ENCODE measurements around the gene ALG14.
"Not testable (repeated sequence)": the region's sequence is repeated elsewhere in the genome, so short reads cannot be mapped to it uniquely, and the experiment has no call there.

The ALG14 gene

DNA sequence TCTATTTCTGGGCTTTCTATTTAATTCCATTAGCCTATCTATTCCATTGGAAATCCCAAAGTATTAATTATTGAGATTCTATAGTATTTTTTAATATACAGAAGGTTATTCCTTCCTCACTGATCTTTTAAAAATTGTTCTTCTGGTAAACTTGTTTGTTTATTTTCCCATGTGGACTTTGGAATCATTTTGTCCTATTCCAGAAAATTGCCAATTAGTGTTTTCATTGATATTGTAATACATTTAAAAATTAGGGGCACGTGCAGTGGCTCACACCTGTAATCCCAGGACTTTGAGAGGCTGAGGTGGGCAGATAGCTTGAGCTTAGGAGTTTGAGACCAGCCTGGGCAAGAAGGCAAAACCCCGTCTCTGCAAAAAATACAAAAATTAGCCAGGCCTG, 36.0 kb upstream of the ALG14 start:
- Histone ChIP-seq H3K4me2 (ENCODE audit: low read length) (no peak overlapping the region), H3K9ac (ENCODE audit: low read depth, low read length) (no peak overlapping the region), H3K4me3 (ENCODE audit: low read length) (no peak overlapping the region), H3K4me1 (ENCODE audit: control insufficient read depth, insufficient read depth, low read length) (no peaks in the 10 kb centered on the region), H3K9me3 (replicated peaks; ENCODE audit: low read length) (no peaks in the 10 kb centered on the region), H3K36me3 (ENCODE audit: insufficient read depth, low read length) (no peaks in the 10 kb centered on the region), H3K27me3 (ENCODE audit: control insufficient read depth, insufficient read depth, low read length) (peaks cover 12% of the 10 kb centered on the region)

DNA sequence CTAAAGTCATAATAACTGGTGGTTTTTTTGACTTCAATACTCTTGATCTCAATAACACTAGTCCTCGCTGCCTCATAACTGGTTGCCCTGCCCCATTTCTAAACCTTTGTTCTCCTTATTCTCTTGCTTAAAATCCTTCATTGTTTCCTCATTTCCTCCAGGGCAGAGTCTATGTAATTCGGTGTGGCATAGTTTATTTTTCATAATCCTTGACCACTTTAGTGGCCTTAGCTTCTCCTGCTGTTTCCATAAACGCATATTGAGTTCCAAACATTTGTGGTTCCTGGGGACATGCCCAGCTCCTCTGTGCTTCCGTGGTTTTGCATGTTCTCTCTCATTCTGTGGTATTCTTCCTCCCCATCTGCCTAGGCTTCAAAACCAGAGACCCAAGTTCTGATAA, 25.4 kb upstream of the ALG14 start:
- no peak overlapping the region for H3K4me3 ChIP-seq (ENCODE audit: low read length)
- H3K9me3 ChIP-seq (replicated peaks; ENCODE audit: low read length) = no peaks in the 10 kb centered on the region
- H3K9ac ChIP-seq (ENCODE audit: low read depth, low read length) = no peak overlapping the region
- no peak overlapping the region for H3K4me2 ChIP-seq (ENCODE audit: low read length)
- no peaks in the 10 kb centered on the region for H3K4me1 ChIP-seq (ENCODE audit: control insufficient read depth, insufficient read depth, low read length)
- H3K36me3 ChIP-seq (ENCODE audit: insufficient read depth, low read length) = no peaks in the 10 kb centered on the region
- peaks cover 10% of the 10 kb centered on the region for H3K27me3 ChIP-seq (ENCODE audit: control insufficient read depth, insufficient read depth, low read length)

DNA sequence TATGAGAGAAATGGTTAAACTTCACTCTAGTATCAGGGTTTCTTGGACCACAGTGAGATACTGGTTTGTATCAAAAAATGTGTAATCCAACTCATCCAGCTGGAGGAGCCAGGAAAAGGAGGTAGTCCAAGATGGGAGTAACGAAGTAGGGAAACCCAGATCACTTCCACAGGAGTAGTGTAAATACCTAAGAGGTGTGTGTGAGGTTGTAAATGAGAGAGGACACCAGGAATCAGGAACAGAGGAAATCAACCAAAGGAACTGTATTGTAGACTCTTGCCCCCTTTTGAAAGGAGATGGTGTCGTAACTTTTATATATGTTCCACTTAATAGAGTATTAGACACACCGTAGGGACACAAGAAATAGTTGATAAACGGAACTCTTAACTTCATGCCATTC, 24.7 kb upstream of the ALG14 start:
- no peak overlapping the region for H3K4me2 ChIP-seq (ENCODE audit: low read length)
- no peak overlapping the region for H3K4me3 ChIP-seq (ENCODE audit: low read length)
- H3K9ac ChIP-seq (ENCODE audit: low read depth, low read length) = no peak overlapping the region
- H3K36me3 ChIP-seq (ENCODE audit: insufficient read depth, low read length) = no peaks in the 10 kb centered on the region
- H3K27me3 ChIP-seq (ENCODE audit: control insufficient read depth, insufficient read depth, low read length) = peaks cover 9% of the 10 kb centered on the region
- H3K4me1 ChIP-seq (ENCODE audit: control insufficient read depth, insufficient read depth, low read length) = no peaks in the 10 kb centered on the region
- no peaks in the 10 kb centered on the region for H3K9me3 ChIP-seq (replicated peaks; ENCODE audit: low read length)

DNA sequence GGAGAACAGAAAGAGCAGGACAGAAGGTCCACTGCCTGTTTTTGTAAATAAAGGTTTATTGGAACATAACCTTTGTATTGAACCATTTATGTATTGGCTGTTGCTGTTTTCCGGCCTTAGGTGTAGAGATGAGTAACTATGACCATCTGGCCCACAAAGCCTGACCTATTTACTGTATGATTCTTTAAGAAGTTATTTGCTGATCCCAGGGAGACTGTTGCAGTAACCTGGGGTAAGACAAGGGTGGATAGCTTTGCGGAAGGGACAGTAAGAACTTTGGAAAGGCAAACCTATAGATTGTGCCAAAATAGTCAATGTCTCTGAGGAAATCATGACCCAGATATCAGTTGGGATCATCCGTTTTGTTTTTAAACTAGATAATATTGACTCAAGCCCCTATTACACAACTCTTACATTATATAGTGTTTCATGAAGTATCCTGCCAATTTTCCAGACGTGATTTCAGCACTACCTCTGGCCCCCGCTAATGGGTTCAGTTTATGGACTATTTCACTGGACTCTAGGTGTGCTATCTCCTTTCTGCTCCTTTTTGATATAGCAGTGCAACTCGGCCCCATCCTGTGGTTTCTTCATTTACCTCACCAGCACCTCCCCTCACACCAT, 23.6 kb upstream of the ALG14 start:
- no peaks in the 10 kb centered on the region for H3K9me3 ChIP-seq (replicated peaks; ENCODE audit: low read length)
- H3K4me3 ChIP-seq (ENCODE audit: low read length) = no peak overlapping the region
- no peak overlapping the region for H3K9ac ChIP-seq (ENCODE audit: low read depth, low read length)
- H3K36me3 ChIP-seq (ENCODE audit: insufficient read depth, low read length) = no peaks in the 10 kb centered on the region
- H3K4me2 ChIP-seq (ENCODE audit: low read length) = no peak overlapping the region
- H3K4me1 ChIP-seq (ENCODE audit: control insufficient read depth, insufficient read depth, low read length) = no peaks in the 10 kb centered on the region
- H3K27me3 ChIP-seq (ENCODE audit: control insufficient read depth, insufficient read depth, low read length) = no peaks in the 10 kb centered on the region

DNA sequence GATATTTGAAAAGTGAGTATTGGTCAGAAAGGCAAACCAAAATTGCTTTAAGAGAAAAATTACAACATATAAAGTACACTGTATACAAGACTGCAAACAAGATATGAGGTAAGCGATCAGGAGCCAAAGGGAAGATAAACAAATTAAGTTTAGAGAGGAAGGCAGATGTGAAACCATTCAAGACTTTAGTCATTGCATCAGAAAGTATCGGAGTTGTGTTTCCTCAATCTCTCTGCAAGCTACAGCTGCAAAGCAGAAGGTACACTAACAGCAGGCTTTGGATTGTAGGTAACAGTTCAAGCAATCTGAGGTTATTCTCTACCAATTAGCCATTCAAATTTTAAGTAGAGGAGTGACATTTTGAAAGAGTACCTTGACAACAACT, 23.1 kb upstream of the ALG14 start:
- Histone ChIP-seq H3K4me1 (ENCODE audit: control insufficient read depth, insufficient read depth, low read length) (no peaks in the 10 kb centered on the region), H3K9ac (ENCODE audit: low read depth, low read length) (no peak overlapping the region), H3K36me3 (ENCODE audit: insufficient read depth, low read length) (no peaks in the 10 kb centered on the region), H3K27me3 (ENCODE audit: control insufficient read depth, insufficient read depth, low read length) (no peaks in the 10 kb centered on the region), H3K4me2 (ENCODE audit: low read length) (no peak overlapping the region), H3K4me3 (ENCODE audit: low read length) (no peak overlapping the region), H3K9me3 (replicated peaks; ENCODE audit: low read length) (no peaks in the 10 kb centered on the region)

DNA sequence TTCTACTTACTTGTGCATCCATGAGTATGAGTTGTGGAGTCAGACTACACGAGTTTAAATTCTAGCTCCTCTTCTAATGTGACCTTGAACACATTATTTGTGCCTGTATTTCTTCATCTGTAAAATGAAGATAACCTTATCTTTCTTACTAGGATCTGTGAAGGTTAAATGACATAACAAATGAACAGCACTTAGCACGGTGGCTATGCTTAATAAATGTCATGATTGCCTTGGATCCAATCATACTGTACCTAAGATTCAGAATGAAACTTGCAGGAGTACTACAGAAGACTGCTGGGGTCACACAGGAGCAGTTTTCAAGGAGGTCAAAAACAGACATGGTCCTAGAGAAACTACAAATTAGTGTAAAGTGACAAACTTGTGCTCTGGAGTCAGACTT, 22.2 kb upstream of the ALG14 start:
- no peaks in the 10 kb centered on the region for H3K27me3 ChIP-seq (ENCODE audit: control insufficient read depth, insufficient read depth, low read length)
- H3K9me3 ChIP-seq (replicated peaks; ENCODE audit: low read length) = no peaks in the 10 kb centered on the region
- H3K4me1 ChIP-seq (ENCODE audit: control insufficient read depth, insufficient read depth, low read length) = no peaks in the 10 kb centered on the region
- H3K9ac ChIP-seq (ENCODE audit: low read depth, low read length) = no peak overlapping the region
- H3K36me3 ChIP-seq (ENCODE audit: insufficient read depth, low read length) = no peaks in the 10 kb centered on the region
- H3K4me2 ChIP-seq (ENCODE audit: low read length) = no peak overlapping the region
- no peak overlapping the region for H3K4me3 ChIP-seq (ENCODE audit: low read length)

DNA sequence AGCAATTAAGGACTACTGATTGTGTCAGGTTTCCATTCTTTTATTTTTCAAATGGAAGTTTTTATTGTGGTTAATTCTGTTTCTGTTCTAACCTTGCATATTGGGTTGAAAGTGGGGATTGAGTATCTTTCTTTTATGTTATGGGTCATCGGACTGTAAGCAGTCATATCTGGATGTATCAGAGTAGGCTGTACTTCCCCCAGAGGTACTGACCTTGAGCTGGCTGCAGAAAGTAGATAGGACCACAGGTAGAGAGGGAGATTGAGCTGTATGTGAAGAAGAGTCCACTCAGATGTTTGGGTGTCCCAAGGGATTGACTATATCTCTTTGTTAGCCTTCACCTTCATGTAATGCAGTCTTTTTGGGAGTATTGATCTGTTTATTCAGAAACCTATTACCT, 20.5 kb upstream of the ALG14 start:
- Histone ChIP-seq H3K4me1 (ENCODE audit: control insufficient read depth, insufficient read depth, low read length) (no peaks in the 10 kb centered on the region), H3K4me2 (ENCODE audit: low read length) (no peak overlapping the region), H3K36me3 (ENCODE audit: insufficient read depth, low read length) (no peaks in the 10 kb centered on the region), H3K9ac (ENCODE audit: low read depth, low read length) (no peak overlapping the region), H3K9me3 (replicated peaks; ENCODE audit: low read length) (no peaks in the 10 kb centered on the region), H3K4me3 (ENCODE audit: low read length) (no peak overlapping the region), H3K27me3 (ENCODE audit: control insufficient read depth, insufficient read depth, low read length) (no peaks in the 10 kb centered on the region)

DNA sequence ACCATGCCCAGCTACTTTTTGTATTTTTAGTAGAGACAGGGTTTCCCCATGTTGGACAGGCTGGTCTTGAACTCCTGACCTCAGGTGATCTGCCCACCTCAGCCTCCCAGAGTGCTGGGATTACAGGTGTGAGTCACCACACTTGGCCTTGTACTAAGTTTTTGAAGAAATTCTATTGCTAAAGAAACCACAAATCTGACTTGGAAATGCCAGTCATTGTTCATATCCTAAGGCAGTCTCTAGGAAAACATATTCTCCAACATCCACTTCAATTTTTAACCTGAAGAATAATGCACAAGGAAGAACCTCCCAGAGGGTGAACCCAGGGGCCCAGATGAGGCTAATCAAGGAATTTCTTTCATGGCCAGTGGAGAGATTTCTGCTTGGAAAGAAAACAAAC, 20.1 kb upstream of the ALG14 start:
- not testable (repeated sequence) for H3K9me3 ChIP-seq (replicated peaks; ENCODE audit: low read length)

DNA sequence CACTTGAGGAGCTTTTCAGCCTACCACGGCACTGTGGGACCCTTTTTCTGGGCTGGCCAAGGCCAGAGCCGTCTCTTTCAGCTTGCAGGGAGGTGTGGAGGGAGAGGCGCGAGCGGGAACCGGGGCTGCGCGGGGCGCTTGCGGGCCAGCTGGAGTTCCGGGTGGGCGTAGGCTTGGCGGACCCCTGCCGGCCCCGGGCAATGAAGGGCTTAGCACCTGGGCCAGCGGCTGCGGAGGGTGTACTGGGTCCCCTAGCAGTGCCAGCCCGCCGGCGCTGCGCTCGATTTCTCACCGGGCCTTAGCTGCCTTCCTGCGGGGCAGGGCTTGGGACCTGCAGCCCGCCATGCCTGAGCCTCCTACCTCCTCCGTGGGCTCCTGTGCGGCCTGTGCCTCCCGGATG, 18.5 kb upstream of the ALG14 start:
- H3K4me2 ChIP-seq (ENCODE audit: low read length); H3K36me3 ChIP-seq (ENCODE audit: insufficient read depth, low read length); H3K4me3 ChIP-seq (ENCODE audit: low read length); H3K9ac ChIP-seq (ENCODE audit: low read depth, low read length); H3K27me3 ChIP-seq (ENCODE audit: control insufficient read depth, insufficient read depth, low read length); H3K9me3 ChIP-seq (replicated peaks; ENCODE audit: low read length): not testable (repeated sequence)
- H3K4me1 ChIP-seq (ENCODE audit: control insufficient read depth, insufficient read depth, low read length) = peaks cover 11% of the 10 kb centered on the region

More for the DNA sequence above, 20.1 kb upstream of the ALG14 start:
- not testable (repeated sequence) for H3K4me3 ChIP-seq (ENCODE audit: low read length); H3K36me3 ChIP-seq (ENCODE audit: insufficient read depth, low read length); H3K4me1 ChIP-seq (ENCODE audit: control insufficient read depth, insufficient read depth, low read length); H3K4me2 ChIP-seq (ENCODE audit: low read length); H3K27me3 ChIP-seq (ENCODE audit: control insufficient read depth, insufficient read depth, low read length); H3K9ac ChIP-seq (ENCODE audit: low read depth, low read length)

DNA sequence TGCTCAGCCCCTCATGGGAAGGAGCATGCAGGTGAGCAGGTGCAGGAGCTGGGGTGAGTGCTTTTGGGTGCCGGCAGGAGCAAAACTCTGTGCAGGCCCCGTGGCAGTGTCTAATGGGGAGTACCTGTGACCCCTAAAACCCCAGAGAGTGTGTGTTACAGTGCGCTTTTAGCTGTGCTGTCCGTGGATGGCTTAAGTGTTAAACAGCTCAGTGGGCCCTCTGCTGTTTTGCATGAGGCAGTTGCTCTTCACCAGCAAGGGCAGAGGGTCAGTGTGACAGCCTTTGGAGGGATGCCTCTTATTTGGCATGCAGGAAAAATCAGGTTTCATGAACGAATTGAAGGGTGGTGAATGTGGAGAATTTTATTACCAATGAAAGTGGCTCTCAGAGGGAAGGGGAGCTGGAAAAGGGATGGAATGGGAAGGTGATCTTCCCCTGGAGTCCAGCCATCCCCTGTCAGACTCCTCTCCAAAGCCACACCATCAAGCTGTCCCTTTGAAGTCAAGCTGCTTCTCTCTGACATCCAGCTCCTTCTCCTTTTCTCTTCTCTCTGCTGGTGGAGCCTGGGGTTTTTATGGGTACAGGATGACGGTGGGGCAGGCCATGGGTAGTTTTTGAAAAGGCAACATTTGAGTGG, 17.0 kb upstream of the ALG14 start:
- Histone ChIP-seq H3K4me2 (ENCODE audit: low read length) (no peak overlapping the region), H3K27me3 (ENCODE audit: control insufficient read depth, insufficient read depth, low read length) (no peaks in the 10 kb centered on the region), H3K9ac (ENCODE audit: low read depth, low read length) (no peak overlapping the region), H3K4me3 (ENCODE audit: low read length) (no peak overlapping the region), H3K4me1 (ENCODE audit: control insufficient read depth, insufficient read depth, low read length) (peaks cover 11% of the 10 kb centered on the region), H3K36me3 (ENCODE audit: insufficient read depth, low read length) (no peaks in the 10 kb centered on the region), H3K9me3 (replicated peaks; ENCODE audit: low read length) (no peaks in the 10 kb centered on the region)

DNA sequence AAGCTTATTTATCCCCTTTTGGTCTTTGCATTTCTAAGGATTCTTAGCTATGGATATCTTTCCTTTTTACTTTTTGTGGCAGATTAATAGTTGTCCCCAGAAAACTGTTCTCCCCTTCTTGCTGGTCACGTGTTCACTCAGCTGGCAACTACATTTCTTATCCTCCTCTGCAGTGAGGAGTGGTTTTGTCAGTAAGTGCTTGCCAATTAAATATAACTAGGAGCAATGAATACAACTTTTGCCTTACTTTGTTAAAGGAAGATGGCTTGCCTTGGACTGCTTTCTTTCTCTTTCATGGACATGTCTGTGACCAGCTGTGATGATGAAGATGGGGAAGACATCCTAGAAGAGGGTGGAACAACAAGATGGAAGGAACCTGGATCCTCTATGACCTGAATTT, 15.6 kb upstream of the ALG14 start:
- Histone ChIP-seq H3K4me2 (ENCODE audit: low read length) (no peak overlapping the region), H3K9ac (ENCODE audit: low read depth, low read length) (no peak overlapping the region), H3K4me3 (ENCODE audit: low read length) (no peak overlapping the region), H3K9me3 (replicated peaks; ENCODE audit: low read length) (no peaks in the 10 kb centered on the region), H3K4me1 (ENCODE audit: control insufficient read depth, insufficient read depth, low read length) (peaks cover 11% of the 10 kb centered on the region), H3K36me3 (ENCODE audit: insufficient read depth, low read length) (no peaks in the 10 kb centered on the region), H3K27me3 (ENCODE audit: control insufficient read depth, insufficient read depth, low read length) (no peaks in the 10 kb centered on the region)

DNA sequence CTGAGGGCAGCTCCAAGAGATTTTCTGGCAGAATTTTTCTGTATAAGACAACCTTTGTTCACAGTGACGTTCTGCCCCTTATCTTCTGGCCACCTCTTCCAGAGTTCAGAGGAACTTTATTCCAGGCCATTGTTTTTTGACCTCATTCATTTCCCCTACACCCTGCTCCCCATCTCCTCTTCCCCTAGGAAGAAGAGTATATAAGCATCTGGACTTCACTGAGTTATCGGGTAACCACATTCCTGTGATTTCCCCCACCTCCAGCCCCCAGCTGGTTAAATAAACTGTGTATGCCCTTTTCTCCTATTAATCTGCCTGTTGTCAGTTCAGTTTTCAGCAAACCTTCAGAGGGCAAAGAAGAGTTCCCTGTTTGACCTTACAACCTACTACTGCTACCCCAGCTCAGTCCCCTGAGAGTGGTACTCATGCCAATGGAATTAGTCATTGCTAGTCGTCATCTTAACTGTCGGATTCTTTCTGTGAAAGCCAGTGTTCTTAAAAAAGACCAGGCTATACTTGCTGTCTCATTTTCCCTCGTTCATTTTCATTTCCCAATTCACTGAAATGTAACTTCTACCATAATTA, 14.3 kb upstream of the ALG14 start:
- Histone ChIP-seq H3K9me3 (replicated peaks; ENCODE audit: low read length) (no peaks in the 10 kb centered on the region), H3K4me2 (ENCODE audit: low read length) (peak overlapping the region; percentile 49), H3K4me3 (ENCODE audit: low read length) (peak overlapping the region; percentile 14), H3K36me3 (ENCODE audit: insufficient read depth, low read length) (no peaks in the 10 kb centered on the region), H3K9ac (ENCODE audit: low read depth, low read length) (peak overlapping the region; percentile 27), H3K27me3 (ENCODE audit: control insufficient read depth, insufficient read depth, low read length) (no peaks in the 10 kb centered on the region), H3K4me1 (ENCODE audit: control insufficient read depth, insufficient read depth, low read length) (peaks cover 11% of the 10 kb centered on the region)

All from skeletal muscle satellite cell (primary cell).